HG02588 (cell line): ENCODE measurements around the gene RAP2A.

Experiments
- ATAC-seq: cut with Tn5 transposase; IDR thresholded peaks from one replicate; pipeline ENCODE4 v1.9.1; 2021; ENCODE audit warnings: mild to moderate bottlenecking, moderate library complexity; ENCODE audit not compliant: unreplicated experiment

RAP2A gene

GRCh38 chr13:97492684-97493371 lies 58.9 kb downstream of the RAP2A start:
- no peak for ATAC-seq

GRCh38 chr13:97493456-97493855 lies 59.5 kb downstream of the RAP2A start:
- ATAC-seq: no peak

- no peak for ATAC-seq
Observed at GRCh38 chr13:97495678-97496077, 61.7 kb downstream of the RAP2A start.

GRCh38 chr13:97496511-97496910 lies 62.5 kb downstream of the RAP2A start:
- ATAC-seq: no peak

- ATAC-seq: no peak
Observed at GRCh38 chr13:97497400-97497799, 63.4 kb downstream of the RAP2A start.

- ATAC-seq: no peak
Observed at GRCh38 chr13:97498419-97498818, 64.5 kb downstream of the RAP2A start.

GRCh38 chr13:97499181-97499580 lies 65.2 kb downstream of the RAP2A start:
- ATAC-seq: no peak

GRCh38 chr13:97502181-97502580 lies 68.2 kb downstream of the RAP2A start:
- ATAC-seq: no peak

GRCh38 chr13:97502706-97503105 lies 68.7 kb downstream of the RAP2A start:
- no peak for ATAC-seq

GRCh38 chr13:97505017-97505416 lies 71.0 kb downstream of the RAP2A start:
- no peak for ATAC-seq

GRCh38 chr13:97506511-97506910 lies 72.5 kb downstream of the RAP2A start:
- ATAC-seq: no peak

GRCh38 chr13:97512732-97513131 lies 78.8 kb downstream of the RAP2A start:
- ATAC-seq: no peak

- ATAC-seq: no peak
Observed at GRCh38 chr13:97515643-97516042, 81.7 kb downstream of the RAP2A start.

GRCh38 chr13:97517967-97518366 lies 84.0 kb downstream of the RAP2A start:
- ATAC-seq: no peak
